Myocyte (in vitro differentiated cells): ENCODE data around the gene ADAMTS14. TPM values are rescaled to one million over a fixed set of nuclear protein-coding genes. Genes with fewer than 3 reads are reported as not detected.
A peak's percentile ranks its signal among the peaks of the same experiment; 100 is the strongest.

ENCODE experiments used
- DNase-seq: peaks from one replicate; pipeline ENCODE4 v3.0.0-alpha.2; 2012; ENCODE audit warnings: low read depth
- total RNA-seq: library from RNA; depleted of rRNA; stranded (reverse); fragments of >200 nt; gene quantifications from 2 replicates; pipeline ENCODE4 v1.2.3, GENCODE V29; 2014

Gene ADAMTS14
- total RNA-seq, 1 donor from 2014 or later, result 7.1 TPM

DNA sequence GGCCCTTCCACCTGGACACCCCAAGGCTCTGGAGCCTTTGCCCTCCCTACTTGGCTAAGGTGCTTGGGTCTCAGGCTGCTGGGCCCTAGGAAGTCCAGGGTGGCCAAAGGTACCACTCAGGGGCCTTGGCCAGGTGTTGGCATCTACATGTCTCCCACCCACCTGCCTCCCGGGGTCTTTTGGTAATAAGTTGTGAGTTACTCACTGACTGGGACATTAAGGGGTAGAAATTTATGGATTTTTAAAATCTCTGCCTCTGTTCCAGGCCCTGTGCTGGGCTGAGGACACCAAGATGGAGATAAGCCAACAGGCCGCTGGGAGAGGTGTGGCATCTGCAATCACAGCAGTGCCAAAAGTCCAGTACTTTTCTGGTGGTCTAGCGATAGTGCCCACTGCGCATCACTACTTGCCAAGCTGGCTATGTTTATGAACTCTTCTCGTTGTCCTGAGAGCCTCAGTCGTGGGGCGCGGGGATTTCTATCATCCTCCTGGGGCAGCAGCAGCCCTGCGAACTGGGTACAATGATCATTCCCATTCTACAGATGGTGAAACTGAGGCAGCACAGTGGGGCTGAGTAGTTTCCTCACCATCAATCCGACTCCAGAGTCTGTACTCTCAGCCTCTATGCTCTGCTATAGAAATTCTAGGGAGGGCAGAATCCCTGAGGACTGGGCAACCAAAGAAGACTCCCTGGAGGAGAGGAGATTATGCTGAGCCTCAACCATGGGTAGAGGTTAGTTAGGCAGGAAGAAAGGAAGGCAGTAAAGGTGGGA lies 76.7 kb downstream of the ADAMTS14 start:
- no peak for DNase-seq

DNA sequence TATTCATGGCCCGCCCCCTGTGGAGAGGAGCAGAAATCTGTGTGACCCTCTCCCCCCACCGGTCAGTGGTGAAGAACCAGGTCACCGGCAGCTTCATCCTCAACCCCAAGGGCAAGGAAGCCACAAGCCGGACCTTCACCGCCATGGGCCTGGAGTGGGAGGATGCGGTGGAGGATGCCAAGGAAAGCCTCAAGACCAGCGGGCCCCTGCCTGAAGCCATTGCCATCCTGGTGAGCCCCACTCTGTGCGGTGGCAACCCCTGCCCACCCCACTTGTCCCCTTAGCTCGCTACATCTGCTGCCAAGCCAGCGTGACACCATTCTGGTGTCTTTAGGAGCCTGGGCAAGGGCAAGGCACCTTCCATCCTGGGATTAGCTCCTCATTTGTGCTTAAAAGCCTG lies 77.5 kb downstream of the ADAMTS14 start:
- DNase-seq, result no peak

DNA sequence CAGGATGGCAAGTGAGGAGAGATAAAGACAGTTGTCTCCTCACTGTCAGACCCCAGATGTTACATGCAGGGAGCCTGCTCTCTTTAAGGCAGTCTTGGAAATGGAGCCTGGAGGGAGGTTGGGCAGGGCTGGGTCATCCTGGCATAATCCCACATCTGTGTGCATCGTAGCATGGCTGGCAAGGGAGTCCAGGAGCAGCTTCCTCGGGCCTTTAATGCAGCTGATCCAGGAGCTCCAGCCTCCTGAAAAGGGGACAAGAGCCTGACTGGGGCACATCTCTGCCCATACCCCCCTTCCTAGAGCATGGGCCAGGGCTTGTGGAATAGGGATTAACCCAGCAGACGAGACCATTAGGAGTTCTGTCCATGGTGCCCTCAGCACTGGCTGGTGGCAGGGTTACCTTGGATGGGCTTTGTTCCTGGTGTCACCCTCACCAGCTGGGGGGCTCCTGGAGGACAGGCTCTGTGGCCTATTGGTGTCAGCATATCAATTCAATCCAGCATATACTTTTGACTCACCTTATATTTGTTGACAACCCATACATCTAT lies 77.9 kb downstream of the ADAMTS14 start:
- DNase-seq, result no peak

DNA sequence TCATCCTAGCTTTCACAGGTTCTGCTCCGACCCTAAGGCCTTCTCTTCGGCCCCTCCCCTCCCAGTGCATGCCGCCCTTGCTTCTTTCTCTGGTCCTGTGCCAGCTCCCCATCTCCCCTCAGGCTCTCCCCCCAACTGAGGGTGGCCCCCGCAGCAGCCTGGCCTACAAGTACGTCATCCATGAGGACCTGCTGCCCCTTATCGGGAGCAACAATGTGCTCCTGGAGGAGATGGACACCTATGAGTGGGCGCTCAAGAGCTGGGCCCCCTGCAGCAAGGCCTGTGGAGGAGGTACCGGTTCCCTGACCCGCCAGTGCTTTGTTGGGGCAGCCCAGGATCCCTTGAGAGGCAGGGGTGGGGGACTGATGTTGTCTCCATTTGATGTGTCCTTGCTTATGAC lies 79.0 kb downstream of the ADAMTS14 start:
- DNase-seq, result no peak

DNA sequence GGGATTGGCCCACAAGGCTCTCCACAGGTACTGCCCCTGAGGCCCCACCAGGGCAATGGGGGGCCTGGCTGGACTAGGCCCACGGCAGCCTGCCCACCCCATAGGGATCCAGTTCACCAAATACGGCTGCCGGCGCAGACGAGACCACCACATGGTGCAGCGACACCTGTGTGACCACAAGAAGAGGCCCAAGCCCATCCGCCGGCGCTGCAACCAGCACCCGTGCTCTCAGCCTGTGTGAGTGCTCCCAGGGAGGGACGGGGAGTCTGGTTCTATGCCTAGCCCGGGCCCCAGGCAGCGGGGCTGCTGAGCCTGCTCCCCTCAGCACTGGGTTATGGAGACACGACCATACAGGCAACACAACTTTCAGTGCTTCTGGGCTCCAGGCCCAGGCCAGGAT lies 79.7 kb downstream of the ADAMTS14 start:
- no peak for DNase-seq

DNA sequence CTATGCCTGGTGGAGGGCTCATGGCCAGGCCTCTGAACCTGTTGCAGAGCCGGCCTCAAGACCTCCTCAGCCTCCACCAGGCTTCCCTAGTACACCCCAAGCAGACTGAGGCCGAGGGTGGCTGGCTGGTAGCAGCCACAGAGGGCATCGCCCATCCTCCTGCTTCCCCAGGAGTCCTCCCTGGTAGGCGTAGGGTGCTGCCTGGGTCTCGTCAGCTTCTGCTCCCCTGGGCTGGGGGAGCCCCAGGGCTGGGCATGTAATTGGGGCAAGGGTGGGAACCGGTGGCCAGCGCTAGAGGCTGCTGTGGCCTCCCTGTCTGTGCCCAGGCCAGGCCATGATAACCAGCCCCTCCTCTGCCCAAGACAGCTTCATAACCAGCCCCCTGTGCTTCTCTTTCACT lies 80.3 kb downstream of the ADAMTS14 start:
- DNase-seq, result no peak

DNA sequence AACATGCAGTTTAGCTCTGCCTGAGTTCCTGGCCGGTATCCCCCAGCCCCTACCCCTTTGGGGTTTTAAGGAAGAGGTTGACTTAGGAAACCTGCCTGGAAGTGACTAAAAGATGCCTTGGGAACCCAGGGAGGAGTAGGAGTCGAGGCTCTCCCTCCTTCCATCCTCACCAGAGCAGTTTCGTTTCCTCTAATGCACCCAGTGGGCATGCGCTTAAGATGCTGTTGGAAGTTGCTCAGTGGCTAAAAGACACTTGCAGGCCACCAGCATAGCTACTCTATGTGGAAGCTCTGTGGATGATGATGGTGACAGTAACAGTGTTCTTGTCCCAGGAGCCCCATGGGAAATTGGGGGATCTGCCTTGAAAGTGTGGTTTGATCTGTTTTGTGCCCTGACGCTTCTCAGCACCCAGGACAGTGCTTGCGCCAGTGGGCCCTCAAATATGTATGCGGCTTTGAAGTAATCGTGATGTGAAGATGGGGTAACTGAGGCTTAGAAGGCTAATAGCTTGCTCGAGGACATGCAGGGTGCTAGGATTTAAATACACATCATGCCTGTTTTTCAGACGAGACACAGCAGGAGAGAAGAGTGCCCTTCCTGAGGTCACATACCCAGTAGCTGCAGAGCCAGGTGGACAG lies 80.8 kb downstream of the ADAMTS14 start:
- peak; percentile 45 for DNase-seq

DNA sequence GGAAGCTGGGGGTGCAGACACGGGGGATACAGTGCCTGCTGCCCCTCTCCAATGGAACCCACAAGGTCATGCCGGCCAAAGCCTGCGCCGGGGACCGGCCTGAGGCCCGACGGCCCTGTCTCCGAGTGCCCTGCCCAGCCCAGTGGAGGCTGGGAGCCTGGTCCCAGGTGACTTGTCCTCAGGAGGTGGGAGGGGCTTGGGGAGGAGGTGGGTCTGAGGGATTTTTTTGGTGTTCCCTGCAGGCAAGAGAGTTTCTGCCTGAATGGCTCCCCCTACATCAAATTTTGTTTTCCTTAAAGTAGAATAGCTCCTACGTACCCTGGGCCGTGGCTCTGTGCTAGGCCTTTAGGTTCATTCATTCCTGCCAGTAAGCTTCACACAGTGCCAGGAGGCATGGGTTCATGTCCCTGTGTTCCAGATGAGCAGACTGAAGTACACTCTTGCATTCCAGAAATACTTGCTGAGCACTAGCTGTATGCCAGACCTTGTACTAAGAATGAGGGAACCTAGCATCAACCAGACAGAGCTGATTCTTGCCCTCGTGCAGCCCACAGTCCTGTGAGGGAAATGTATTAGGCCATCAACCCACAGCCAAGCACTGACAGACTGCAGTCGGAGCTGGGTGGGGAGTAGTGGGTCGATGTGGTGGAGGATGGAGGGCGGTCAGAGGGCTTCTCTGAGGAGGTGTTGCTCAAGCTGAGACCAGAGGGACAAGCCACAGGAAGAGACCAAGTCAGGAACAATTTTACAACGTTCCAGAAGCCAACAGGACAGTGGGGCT lies 81.7 kb downstream of the ADAMTS14 start:
- DNase-seq, result no peak

DNA sequence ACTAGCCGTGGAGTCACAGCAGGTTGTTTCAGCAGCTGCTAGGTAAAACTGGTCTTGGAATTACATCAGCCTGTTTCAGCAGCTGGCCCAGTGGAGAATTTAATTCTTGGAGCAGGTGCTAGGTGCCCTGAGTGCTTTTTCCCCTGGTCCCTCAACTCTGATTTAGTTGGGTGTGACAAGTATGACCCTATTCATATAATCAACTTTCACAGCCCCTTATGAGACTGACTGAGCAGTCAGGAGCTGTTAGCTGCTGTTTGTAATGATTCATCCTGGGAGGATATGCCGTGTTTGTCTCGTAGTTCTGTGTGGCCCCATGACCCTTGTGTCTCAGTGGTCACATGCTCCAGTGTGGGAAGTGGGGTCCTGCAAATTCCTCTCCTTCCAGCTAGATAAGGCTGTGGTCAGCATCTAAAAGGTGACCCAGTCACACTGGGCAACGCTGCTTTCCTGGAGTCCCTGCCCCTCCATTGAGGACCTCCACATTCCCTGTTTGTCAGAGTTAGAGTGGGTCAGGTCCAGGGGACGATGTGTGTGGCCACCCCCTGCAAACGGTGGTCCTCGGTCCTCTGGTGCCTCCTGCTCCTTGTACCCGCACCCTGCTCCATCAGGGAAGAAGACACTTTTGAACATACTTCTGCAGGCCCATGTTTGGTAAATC lies 84.5 kb downstream of the ADAMTS14 start:
- DNase-seq, result peak; percentile 68

DNA sequence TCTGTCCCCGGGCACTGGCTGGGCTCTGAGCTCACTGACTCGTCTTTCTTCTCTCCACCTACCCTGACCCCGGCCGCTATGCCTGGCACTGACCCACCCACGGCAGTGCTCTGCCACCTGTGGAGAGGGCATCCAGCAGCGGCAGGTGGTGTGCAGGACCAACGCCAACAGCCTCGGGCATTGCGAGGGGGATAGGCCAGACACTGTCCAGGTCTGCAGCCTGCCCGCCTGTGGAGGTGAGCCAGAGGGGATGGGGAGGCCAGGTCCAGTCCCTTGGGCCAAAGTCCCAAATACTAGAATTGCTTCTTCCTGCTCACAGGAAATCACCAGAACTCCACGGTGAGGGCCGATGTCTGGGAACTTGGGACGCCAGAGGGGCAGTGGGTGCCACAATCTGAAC lies 85.5 kb downstream of the ADAMTS14 start:
- DNase-seq, result no peak

DNA sequence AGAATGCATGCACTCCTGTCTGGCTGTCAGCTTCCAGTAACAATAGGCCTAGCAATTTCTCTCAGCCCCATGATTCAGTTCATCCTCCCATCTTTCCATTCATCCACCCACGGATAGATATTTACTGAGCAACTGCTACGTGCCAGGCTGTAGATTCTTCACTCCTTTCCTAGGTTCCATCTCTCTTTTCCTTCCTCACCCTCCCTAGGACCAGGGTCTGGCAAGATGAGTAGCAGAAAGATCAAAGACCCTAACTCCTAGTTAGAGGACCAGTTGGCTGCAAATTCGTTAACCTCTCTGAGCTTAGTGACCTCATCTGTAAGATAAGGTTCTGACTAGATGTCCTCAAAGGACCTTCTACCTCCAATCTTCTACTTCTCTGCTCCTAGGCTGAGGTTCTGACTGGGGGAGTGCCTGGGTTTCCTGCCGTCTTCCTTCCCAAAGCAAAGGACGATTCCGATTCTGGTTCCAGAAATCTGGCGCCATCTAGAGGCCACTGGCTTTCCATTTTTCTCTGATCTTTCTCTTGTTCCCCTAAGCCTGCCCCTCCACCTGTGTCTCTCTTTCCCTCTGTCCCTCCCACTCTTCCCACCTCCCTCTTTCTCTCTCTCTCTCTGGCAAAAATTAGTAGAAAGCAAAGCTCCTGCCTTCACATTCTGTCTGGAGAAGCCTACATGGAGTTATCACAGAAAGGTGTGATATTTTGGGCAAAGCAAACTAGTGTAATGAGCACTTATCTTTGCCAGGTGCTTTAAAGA lies 86.6 kb downstream of the ADAMTS14 start:
- peak; percentile 84 for DNase-seq

DNA sequence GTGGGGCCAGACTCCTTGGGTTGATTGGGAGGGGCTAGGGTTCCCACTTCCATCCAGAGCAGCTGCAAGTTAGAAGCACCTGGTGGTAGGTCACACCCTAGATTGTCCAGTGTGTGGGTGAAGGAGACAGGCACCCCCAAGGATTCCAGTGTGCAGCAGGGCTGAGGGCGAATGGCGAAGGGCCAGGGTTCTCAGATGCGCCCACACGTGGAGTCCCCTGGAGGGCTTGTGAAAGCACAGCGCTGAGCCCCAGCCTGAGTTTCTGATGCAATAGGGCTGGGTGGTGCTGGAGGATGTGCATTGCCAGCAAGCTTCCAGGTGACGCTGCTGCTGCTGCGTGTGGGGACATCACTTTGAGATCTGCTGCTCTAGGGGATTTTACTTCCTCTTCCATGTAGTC lies 87.5 kb downstream of the ADAMTS14 start:
- no peak for DNase-seq

DNA sequence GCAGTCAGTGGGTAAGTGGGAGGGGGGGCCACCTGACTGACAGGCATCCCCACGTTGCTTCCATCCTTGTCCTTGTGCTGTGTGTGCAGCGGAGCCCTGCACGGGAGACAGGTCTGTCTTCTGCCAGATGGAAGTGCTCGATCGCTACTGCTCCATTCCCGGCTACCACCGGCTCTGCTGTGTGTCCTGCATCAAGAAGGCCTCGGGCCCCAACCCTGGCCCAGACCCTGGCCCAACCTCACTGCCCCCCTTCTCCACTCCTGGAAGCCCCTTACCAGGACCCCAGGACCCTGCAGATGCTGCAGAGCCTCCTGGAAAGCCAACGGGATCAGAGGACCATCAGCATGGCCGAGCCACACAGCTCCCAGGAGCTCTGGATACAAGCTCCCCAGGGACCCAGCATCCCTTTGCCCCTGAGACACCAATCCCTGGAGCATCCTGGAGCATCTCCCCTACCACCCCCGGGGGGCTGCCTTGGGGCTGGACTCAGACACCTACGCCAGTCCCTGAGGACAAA lies 88.0 kb downstream of the ADAMTS14 start:
- DNase-seq, result no peak

DNA sequence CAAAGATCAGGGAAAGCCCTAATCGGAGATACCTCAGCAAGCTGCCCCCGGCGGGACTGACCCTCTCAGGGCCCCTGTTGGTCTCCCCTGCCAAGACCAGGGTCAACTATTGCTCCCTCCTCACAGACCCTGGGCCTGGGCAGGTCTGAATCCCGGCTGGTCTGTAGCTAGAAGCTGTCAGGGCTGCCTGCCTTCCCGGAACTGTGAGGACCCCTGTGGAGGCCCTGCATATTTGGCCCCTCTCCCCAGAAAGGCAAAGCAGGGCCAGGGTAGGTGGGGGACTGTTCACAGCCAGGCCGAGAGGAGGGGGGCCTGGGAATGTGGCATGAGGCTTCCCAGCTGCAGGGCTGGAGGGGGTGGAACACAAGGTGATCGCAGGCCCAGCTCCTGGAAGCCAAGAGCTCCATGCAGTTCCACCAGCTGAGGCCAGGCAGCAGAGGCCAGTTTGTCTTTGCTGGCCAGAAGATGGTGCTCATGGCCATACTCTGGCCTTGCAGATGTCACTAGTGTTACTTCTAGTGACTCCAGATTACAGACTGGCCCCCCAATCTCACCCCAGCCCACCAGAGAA lies 88.8 kb downstream of the ADAMTS14 start:
- no peak for DNase-seq

DNA sequence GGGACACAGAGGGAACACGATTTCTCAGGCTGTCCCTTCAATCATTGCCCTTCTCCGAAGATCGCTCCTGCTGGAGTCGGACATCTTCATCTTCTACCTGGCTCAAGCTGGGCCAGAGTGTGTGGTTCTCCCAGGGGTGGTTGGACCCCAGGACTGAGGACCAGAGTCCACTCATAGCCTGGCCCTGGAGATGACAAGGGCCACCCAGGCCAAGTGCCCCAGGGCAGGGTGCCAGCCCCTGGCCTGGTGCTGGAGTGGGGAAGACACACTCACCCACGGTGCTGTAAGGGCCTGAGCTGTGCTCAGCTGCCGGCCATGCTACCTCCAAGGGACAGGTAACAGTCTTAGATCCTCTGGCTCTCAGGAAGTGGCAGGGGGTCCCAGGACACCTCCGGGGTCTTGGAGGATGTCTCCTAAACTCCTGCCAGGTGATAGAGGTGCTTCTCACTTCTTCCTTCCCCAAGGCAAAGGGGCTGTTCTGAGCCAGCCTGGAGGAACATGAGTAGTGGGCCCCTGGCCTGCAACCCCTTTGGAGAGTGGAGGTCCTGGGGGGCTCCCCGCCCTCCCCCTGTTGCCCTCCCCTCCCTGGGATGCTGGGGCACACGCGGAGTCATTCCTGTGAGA lies 89.5 kb downstream of the ADAMTS14 start:
- no peak for DNase-seq

DNA sequence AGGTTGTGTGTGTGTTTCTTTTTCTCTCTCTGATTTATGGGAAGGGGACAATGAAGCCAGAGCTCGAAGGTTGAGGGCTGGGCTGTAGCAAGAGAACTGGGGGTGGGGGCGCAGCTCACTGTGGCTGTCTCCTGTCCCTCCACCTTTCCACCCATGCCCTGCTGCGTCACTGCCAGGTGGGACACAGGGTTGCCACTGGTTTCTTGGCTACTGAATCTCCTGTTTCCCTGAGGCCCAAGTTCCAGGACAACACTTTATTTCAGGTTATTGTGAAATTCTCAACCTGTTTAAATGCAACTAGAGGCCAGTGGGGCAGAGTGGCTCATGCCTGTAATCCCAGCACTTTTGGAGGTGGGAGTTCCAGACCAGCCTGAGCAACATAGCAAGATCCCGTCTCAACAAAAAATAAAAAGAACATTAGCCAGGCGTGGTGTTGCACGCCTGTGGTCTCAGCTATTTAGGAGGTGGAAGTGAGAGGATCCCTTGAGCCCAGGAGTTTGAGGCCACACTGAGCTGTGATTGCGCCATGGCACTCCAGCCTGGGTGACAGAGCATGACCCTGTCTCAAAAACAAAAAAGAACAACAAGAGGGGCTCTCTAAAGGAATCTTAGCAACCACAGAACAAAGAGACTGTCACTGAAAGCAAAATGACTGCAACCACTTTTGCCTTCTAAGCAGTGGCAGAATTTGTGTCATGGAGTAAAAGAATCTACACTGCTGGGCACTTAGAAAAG lies 90.3 kb downstream of the ADAMTS14 start:
- DNase-seq, result no peak

DNA sequence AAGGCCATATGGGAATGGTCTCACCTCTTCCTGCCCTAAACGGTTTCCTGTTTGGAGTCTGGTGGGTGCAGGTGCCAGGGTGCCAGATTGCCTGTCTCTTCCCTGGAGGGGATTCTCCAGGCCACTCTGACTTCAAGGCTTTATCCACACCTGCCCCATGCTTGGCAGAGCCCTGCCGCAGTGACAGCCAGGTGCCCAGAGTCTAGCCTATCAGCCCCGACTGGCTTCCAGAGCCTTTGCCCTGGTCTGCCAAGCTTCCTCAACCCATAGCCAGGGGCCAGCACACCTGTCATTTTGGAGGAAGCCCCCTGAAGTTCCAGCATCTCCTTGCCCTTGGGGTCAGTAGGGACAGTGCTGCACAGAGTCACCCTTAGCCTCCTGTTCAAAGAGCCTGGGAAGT lies 91.3 kb downstream of the ADAMTS14 start:
- DNase-seq, result no peak

DNA sequence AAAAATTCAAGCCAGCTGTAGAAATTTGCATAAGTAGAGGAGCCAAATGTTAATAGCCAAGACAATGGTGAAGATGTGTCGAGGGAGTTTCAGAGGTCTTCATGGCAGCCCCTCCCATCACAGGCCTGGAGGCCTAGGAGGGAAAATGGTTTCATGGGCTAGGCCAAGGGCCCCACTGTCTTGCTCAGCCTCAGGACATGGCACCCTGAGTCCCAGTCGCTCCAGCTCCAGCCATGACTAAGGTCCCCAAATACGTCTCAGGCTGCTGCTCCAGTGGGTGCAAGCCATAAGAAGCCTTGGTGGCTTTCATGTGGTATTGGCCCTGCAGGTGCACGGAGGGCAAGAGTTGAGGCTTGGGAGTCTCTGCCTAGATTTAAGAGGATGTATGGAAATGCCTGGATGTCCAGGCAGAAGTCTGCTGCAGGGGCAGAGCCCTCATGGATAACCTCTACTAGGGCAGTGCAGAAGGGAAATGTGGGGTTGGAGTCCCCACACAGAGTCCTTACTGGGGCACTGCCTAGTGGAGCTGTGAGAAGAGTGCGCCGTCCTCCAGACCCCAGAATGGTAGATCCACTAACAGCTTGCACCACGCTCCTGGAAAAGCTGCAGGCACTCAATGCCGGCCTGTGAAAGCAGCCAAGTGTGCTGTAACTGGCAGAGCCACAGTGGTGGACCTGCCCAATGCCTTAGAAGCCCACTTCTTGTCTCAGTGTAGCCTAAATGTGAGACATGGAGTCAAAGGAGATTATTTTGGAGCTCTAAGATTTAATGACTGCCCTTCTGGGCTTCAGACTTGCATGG lies 93.7 kb downstream of the ADAMTS14 start:
- no peak for DNase-seq
